ENCODE measurements around the gene GDI2.

DNA sequence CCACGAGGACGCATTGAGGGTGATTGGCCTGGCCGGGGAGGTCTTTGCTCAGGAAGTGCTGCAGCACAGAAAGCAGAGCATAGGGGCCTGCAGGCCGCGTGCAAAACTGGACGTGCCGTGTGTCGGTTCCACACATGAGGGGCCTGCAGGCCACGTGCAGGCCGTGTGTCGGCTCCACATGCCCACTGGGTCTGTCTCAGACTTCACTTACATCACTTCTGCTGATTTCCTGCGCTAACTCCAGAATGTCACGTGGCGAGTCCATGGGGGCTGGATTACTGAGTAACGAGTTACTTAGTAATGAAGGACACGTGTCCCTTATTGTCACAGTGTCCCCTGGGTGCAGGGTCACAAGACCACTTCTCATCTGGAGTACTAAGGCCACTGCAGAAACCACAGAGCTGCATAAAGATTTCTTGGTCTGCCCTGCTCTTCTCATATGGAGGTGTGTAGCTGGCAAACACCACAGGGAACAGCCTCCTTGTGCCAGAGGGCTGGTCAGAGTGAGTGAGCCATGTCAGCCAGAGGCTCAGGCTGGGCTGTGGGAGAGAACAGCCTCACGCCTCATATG is 60.8 kb downstream of the GDI2 start:
- TF ChIP-seq, protein P1, sequence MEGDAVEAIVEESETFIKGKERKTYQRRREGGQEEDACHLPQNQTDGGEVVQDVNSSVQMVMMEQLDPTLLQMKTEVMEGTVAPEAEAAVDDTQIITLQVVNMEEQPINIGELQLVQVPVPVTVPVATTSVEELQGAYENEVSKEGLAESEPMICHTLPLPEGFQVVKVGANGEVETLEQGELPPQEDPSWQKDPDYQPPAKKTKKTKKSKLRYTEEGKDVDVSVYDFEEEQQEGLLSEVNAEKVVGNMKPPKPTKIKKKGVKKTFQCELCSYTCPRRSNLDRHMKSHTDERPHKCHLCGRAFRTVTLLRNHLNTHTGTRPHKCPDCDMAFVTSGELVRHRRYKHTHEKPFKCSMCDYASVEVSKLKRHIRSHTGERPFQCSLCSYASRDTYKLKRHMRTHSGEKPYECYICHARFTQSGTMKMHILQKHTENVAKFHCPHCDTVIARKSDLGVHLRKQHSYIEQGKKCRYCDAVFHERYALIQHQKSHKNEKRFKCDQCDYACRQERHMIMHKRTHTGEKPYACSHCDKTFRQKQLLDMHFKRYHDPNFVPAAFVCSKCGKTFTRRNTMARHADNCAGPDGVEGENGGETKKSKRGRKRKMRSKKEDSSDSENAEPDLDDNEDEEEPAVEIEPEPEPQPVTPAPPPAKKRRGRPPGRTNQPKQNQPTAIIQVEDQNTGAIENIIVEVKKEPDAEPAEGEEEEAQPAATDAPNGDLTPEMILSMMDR (conservative IDR thresholded peaks at IDR 0.05): no peak
- TF ChIP-seq EZH2 (IDR thresholded peaks at IDR 0.05; ENCODE audit: low read depth): no peak

All from PC-9 (cell line).